COLO829 (cell line): ENCODE results near the gene TSGA10IP.

Experiments
- DNase-seq: peaks from one replicate; pipeline ENCODE4 v3.0.0; 2012; ENCODE audit warnings: low spot score

The TSGA10IP gene

DNA sequence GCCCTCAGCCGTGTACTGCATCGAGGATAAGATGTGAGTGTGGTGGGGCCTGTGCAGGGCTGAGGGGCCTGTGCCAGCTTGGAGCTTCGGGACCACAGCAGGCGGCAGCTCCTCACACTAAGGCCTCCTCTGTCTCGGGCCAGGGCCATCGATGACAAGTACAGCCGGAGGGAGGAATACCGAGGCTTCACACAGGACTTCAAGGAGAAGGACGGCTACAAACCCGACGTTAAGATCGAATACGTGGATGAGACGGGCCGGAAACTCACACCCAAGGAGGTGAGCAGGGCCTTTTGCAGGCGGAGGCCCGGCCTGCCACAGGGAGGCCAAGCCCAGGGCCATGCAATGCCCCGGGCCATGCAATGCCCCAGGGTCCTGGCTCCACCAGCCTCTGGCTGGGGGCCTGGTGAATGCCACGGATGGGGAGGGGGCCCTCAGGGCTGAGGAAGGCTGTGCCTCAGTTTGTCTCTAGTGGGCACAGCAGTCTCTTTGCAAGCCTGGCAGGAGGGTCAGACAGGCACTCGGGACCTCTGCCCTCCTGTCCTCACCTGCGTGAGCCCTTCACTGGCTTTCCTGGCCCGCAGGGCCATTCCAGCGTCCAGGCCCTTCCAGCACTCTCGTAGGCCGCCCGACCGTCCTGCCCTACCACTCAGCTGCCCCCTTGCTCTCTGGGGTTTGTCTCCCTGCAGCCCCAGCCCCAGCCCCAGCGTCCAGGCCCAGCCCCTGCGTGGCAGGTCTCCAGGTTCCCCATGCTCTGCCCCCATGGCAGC, 32.5 kb downstream of the TSGA10IP start:
- no peak for DNase-seq

GRCh38 chr11:65978391-65979238, 33.3 kb downstream of the TSGA10IP start:
- no peak for DNase-seq

DNA sequence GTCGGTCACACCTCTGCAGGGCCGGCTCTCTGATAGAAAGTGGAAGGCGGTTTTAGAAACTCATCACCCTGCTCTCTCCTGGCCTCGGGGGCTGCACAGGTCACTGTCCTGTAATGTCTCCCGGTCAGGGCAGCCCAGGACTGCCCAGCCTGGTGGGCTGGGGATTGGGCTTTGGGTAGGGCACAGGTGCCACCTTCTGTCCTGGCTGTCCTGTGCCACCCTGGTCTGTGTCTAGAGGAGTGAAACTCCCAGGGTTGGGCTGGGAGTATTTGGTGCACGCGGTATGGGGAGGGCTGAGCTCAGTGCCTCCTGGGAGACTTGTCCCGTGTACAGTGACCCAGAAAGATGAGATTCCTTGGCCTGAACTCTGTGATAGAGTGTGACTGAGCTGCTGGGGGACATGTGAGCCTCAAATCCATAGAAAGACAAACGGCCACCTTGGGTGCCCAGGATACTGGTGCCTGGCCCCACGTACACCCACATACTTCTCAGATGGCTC, 34.0 kb downstream of the TSGA10IP start:
- DNase-seq = no peak

DNA sequence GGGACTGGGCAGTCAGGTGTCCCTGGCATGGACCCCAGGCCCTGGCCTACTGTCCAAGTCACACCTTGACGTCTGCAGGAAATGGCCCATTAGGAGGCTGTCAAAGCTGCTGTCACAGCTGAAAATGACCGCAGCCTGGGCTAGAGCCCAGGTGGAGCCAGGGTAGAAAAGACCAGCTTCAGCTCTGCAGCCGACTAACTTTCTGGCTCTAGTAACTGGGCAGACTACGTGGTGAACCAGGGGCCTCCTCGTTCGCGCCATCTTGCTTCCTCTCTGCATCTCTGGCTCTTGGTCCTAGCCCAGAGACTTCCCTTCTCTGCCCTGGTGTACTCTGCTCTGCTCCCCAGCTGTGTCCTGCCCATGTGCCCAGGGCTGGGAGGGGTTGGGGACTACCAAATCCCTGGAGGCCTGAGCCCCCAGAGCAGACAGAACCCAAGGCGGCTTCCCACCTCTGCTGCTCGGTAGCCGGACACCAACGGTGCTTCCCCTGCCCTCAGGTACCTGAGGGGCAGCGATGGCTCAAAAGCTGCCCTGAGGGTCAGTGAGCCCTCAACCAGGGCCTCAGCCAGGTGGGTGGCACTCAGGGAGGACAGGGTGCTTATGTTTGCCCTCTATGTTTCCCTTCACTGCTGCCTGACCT, 35.9 kb downstream of the TSGA10IP start:
- DNase-seq = no peak

GRCh38 chr11:65981972-65982823, 36.9 kb downstream of the TSGA10IP start:
- no peak for DNase-seq

GRCh38 chr11:65982824-65983588, 37.7 kb downstream of the TSGA10IP start:
- DNase-seq = no peak

- DNase-seq = no peak
These were observed 38.3 kb downstream of the TSGA10IP start for GRCh38 chr11:65983589-65983987.

GRCh38 chr11:65987336-65987735, 42.1 kb downstream of the TSGA10IP start:
- no peak for DNase-seq

- DNase-seq = peak; percentile 92
These were observed 43.7 kb downstream of the TSGA10IP start for GRCh38 chr11:65988791-65989592.

- DNase-seq = no peak
These were observed 46.8 kb downstream of the TSGA10IP start for GRCh38 chr11:65992056-65992455.

GRCh38 chr11:65997286-65997685, 52.0 kb downstream of the TSGA10IP start:
- no peak for DNase-seq

- peak; percentile 91 for DNase-seq
These were observed 56.8 kb downstream of the TSGA10IP start, which contains the start of the genes BANF1 and EIF1AD for GRCh38 chr11:66001942-66002647. Gene BANF1 (plus strand): TSS chr11:66002503. CDS start chr11:66003251, 748 bp downstream. Gene EIF1AD (minus strand): TSS chr11:66002157. CDS start chr11:66000389, 1,768 bp downstream.

GRCh38 chr11:66002648-66003225, 57.5 kb downstream of the TSGA10IP start:
- no peak for DNase-seq

- DNase-seq = no peak
These were observed 58.0 kb downstream of the TSGA10IP start for GRCh38 chr11:66003291-66003690.

DNA sequence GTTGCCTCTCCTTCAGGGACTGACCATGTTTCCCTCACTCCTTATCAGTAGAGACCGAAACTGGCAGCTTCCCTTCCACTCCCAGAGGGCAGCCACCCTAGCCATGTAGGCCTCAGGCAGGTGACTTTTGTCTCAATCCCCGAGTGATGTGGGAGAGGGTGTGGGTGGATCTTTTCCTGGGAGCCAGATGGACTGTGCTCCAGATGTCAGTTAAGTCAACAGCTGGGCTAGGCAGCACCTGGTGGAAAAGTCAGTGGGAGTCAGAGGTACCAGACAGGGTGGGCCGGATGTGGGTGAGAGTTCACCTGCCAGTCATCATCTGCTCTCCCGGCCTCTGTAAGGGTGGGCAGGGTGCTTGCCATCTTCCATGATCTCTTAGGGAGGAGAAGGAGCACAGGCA, 58.9 kb downstream of the TSGA10IP start:
- DNase-seq = no peak

DNA sequence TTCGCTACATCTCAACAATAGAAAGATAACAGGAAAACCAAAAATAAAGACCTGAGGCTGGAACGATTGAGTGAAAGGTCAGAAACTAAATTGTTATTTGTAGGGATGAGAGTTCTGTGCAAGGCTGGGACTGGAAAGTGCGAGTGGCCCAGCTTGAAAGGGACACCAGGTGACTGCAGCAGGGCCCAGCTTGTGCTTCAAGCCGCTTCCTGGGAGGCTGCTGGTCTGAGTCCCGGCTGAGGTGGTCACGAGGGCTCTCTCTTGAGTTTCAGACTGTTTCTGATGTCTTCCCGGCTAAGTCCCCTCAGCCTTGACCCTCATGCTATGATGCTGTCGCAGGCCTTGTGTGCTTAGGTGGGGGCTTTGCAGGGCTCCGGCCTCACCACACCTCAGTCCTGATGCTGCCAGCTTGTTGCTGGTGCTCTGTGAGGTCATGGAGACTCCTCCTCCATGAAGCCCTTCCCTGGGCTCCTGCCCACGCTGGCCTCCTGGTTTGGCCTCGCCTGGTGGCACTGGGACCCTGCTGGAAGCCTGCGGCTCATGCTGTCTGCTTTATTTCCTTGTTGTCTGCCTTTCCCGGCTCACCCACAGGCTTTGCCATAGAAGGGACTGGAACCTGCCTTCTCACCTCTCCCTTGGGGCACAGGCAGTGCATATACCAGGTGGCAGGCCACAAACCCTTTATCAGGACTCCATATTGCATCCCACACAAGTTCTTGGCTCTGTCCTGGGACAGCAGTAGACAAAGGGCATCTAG, 61.0 kb downstream of the TSGA10IP start:
- DNase-seq = no peak

- DNase-seq = no peak
These were observed 61.6 kb downstream of the TSGA10IP start for GRCh38 chr11:66006891-66007176.

DNA sequence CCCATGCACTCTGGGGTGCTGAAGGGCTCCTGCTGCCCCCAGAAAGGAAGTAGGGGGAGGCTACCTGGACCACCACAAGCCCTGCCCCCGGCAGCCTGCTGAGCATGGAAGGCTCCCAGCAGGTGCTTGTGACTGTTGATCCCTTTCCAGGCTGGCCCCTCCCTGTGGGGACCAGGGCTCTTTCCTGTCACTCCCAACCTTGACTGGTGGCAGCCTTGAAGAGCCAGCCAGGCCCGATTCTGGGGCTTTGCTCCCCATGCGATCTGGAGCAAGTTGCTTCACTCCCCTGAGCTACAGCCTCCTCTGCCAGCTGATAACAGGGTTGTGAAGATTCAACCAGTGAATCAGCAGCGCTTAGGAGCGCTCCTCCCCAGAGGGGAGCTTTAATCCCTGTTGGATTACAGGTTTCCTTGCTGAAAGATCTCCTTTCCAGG, 61.9 kb downstream of the TSGA10IP start:
- no peak for DNase-seq
